ENCODE data around the gene COL4A2.

GRCh38 chr13:110377826-110378201, 70.7 kb downstream of the COL4A2 start:
- TF ChIP-seq POLR2AphosphoS5 (IDR thresholded peaks at IDR 0.05; ENCODE audit: borderline replicate concordance, low read depth, low read length) (no peak), EZH2 (IDR thresholded peaks at IDR 0.05) (no peak), FOXP2 (optimal IDR thresholded peaks at IDR 0.05; ENCODE audit: control extremely low read depth, extremely low read length, insufficient read depth) (no peak)
